Parathyroid adenoma (tissue), 2 donors: ENCODE results near the gene RNASEH2B.

Experiments used
- H2AFZ ChIP-seq: fragments of 300-600 bp; sonication (generic); one replicate; pipeline ENCODE4 v1.7.0; 2017; ENCODE audit warnings: antibody characterized with exemption, mild to moderate bottlenecking
- H3K27ac ChIP-seq: fragments of 300-600 bp; sonication (generic); one replicate; pipeline ENCODE4 v1.7.0; 2017
- H3K27me3 ChIP-seq: fragments of 300-600 bp; sonication (generic); one replicate; pipeline ENCODE4 v1.7.0; 2017; ENCODE audit warnings: low read length; ENCODE audit not compliant: control insufficient read depth, insufficient read depth
- H3K36me3 ChIP-seq: fragments of 300-600 bp; sonication (generic); one replicate; pipeline ENCODE4 v1.7.0; 2017; ENCODE audit warnings: low read length; ENCODE audit not compliant: control insufficient read depth, insufficient read depth
- H3K4me1 ChIP-seq: fragments of 300-600 bp; sonication (generic); one replicate; pipeline ENCODE4 v1.7.0; 2017; ENCODE audit warnings: control low read depth
- H3K4me2 ChIP-seq: fragments of 300-600 bp; sonication (generic); one replicate; pipeline ENCODE4 v1.7.0; 2017; ENCODE audit warnings: low read length
- H3K4me3 ChIP-seq: fragments of 300-600 bp; sonication (generic); one replicate; pipeline ENCODE4 v1.7.0; 2017; ENCODE audit warnings: low read depth, low read length
- H3K79me2 ChIP-seq: fragments of 300-600 bp; sonication (generic); one replicate; pipeline ENCODE4 v1.7.0; 2017; ENCODE audit warnings: control low read depth
- H3K9ac ChIP-seq: fragments of 300-600 bp; sonication (generic); one replicate; pipeline ENCODE4 v1.7.0; 2017; ENCODE audit warnings: mild to moderate bottlenecking
- H3K9me3 ChIP-seq: fragments of 300-600 bp; sonication (generic); one replicate; pipeline ENCODE4 v1.7.0; 2017; ENCODE audit warnings: low read length; ENCODE audit not compliant: control insufficient read depth
- TF ChIP-seq, protein P1 (sequence below): fragments of 300-600 bp; sonication (generic); IDR thresholded peaks from one replicate; pipeline ENCODE4 v1.7.0; 2017; ENCODE audit warnings: antibody characterized with exemption, mild to moderate bottlenecking
- donor health status: primary hyperparathyroidism.

Gene RNASEH2B

DNA sequence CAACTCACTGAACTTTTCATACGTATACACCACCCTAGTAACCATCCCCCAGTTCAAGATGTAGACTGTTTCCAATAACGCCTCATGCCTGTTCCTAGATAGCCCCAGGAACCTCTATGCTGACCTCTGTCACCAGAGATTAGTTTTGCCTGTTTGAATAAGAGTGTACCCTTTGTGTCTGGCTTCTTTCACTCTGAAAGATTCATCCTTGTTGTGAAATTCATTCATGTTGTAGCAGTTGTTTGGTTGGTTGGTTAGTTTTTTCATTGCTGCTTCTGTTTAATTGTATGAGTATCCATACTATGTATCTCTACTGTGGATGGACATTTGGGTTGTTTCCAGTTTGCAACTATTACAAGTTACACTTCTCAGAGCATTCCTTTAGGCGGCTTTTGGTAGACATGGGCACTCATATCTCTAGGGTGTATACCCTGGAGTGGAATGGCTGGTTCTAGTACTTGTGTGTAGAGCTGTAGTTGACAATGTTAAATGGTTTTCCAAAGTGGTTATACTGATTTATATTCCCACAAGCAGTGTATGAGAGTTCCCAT lies 1.6 kb downstream of the RNASEH2B start:
- H3K4me1 ChIP-seq, result peaks cover 5% of the 10 kb centered on the region
- H3K79me2 ChIP-seq, result peaks cover 4% of the 10 kb centered on the region
- H3K27ac ChIP-seq, result peak overlapping the region; percentile 82
- no peaks in the 10 kb centered on the region for H3K9me3 ChIP-seq
- peak overlapping the region; percentile 80 for H3K4me3 ChIP-seq
- no peaks in the 10 kb centered on the region for H3K36me3 ChIP-seq
- H3K4me2 ChIP-seq, result peak overlapping the region; percentile 87
- TF ChIP-seq, protein P1, sequence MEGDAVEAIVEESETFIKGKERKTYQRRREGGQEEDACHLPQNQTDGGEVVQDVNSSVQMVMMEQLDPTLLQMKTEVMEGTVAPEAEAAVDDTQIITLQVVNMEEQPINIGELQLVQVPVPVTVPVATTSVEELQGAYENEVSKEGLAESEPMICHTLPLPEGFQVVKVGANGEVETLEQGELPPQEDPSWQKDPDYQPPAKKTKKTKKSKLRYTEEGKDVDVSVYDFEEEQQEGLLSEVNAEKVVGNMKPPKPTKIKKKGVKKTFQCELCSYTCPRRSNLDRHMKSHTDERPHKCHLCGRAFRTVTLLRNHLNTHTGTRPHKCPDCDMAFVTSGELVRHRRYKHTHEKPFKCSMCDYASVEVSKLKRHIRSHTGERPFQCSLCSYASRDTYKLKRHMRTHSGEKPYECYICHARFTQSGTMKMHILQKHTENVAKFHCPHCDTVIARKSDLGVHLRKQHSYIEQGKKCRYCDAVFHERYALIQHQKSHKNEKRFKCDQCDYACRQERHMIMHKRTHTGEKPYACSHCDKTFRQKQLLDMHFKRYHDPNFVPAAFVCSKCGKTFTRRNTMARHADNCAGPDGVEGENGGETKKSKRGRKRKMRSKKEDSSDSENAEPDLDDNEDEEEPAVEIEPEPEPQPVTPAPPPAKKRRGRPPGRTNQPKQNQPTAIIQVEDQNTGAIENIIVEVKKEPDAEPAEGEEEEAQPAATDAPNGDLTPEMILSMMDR, result no peak
- no peak overlapping the region for H3K9ac ChIP-seq
- H2AFZ ChIP-seq, result peak overlapping the region; percentile 38
- H3K27me3 ChIP-seq, result no peaks in the 10 kb centered on the region

DNA sequence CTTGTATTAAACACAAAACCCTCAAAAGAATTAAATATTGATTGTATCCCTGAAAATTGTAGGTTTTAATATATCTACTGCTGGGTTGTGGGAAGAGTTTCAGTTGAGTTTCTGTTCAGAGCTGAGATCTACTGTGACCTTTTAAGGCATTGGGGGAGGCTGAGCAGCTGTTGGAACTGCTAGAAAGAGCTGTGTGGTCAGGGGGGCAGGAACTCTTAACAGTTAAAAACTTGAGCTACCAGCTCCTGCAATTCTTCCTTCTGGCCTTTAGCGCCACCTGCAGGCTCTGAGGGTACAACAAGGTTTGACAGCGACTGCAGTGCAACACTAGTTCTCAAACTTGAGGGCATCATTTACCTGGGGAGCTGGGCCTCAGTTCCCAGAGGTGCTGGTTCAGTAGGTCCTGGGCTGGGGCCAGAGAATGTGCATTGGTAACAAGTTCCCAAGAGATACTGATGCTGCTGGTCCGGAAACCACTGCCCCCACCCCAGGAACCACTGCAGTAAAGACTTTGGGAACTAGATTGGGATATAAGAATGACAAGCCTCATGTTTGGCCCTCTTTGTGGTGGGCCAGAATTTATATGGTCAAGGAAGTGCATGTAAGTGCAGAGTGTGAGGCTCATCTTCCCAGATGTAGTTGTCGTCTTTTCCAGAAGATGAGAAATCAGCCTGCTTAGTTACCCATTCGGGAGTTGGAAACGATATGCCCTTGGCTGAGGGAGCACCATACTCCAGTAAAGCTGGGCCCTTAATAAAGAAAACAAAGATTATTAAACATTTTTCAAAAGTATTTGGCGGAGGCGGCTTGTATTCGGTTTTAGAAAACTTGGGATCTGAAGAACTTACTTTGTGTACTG lies 2.6 kb downstream of the RNASEH2B start:
- no peaks in the 10 kb centered on the region for H3K9me3 ChIP-seq
- no peak overlapping the region for H3K4me3 ChIP-seq
- no peak overlapping the region for H3K9ac ChIP-seq
- no peaks in the 10 kb centered on the region for H3K36me3 ChIP-seq
- H3K4me1 ChIP-seq, result peaks cover 5% of the 10 kb centered on the region
- no peak overlapping the region for H3K27ac ChIP-seq
- no peaks in the 10 kb centered on the region for H3K27me3 ChIP-seq
- peaks cover 11% of the 10 kb centered on the region for H3K79me2 ChIP-seq
- H3K4me2 ChIP-seq, result no peak overlapping the region
- TF ChIP-seq, protein P1, result peak; percentile 56
- H2AFZ ChIP-seq, result no peak overlapping the region

DNA sequence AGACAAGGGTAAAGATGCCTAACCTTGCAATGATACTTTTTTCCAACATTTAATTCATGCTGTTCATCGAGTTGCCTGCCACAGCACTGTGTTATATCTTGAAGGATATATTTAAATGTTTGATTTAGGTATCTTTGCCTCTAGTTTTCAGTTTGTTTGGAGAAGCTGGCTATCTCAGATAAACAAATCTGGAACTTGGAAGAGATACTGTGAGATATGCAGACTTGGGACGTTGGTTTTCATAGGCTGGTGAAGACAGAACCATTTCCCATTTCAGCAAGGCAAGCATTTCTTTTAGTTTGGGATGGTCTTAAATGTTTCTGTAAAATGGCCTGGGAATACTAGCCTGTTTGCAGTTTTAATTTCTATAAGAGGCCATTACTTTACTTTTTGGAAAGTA lies 3.3 kb downstream of the RNASEH2B start:
- H3K27ac ChIP-seq, result no peak overlapping the region
- H3K79me2 ChIP-seq, result peaks cover 16% of the 10 kb centered on the region
- peaks cover 5% of the 10 kb centered on the region for H3K4me1 ChIP-seq
- no peak overlapping the region for H3K9ac ChIP-seq
- H2AFZ ChIP-seq, result no peak overlapping the region
- H3K36me3 ChIP-seq, result no peaks in the 10 kb centered on the region
- H3K27me3 ChIP-seq, result no peaks in the 10 kb centered on the region
- TF ChIP-seq, protein P1, result no peak
- H3K4me3 ChIP-seq, result no peak overlapping the region
- H3K4me2 ChIP-seq, result no peak overlapping the region
- no peaks in the 10 kb centered on the region for H3K9me3 ChIP-seq

DNA sequence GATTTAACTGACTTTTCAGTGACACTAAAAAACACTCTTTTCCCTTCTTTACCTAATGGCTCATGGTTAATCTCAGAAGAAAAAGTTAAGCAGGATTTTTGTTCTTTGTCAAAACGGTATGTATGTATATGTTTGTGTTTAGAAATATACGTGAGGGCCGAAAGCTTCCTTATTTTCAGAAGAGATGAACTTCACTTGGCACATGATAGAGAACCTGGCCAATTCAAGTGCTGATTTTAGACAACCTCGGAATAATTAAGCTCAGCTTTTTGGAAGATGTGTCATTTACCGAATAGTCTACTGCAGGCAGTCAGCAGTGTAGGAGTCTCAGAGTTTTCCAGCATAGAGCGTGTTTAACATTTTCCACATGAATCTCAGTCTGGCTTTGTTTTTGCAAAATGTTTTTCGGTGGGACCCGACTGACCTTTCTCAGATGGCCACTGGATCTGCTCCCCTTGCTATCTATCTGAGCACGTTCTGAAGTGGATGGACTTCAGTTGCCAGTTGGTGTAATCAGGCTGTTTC lies 4.6 kb downstream of the RNASEH2B start:
- no peak overlapping the region for H3K4me2 ChIP-seq
- H3K4me3 ChIP-seq, result no peak overlapping the region
- no peaks in the 10 kb centered on the region for H3K27me3 ChIP-seq
- H3K27ac ChIP-seq, result no peak overlapping the region
- peaks cover 5% of the 10 kb centered on the region for H3K4me1 ChIP-seq
- H3K36me3 ChIP-seq, result no peaks in the 10 kb centered on the region
- H2AFZ ChIP-seq, result no peak overlapping the region
- peaks cover 16% of the 10 kb centered on the region for H3K79me2 ChIP-seq
- no peaks in the 10 kb centered on the region for H3K9me3 ChIP-seq
- no peak overlapping the region for H3K9ac ChIP-seq
- TF ChIP-seq, protein P1, result no peak
